GM08714 (cell line): ENCODE results near the gene NUP62.
A peak's percentile ranks its signal among the peaks of the same experiment; 100 is the strongest.

Experiments used
- H3K4me3 ChIP-seq: fragments of 200-500 bp; sonication (Bioruptor generic); 2 replicates; pipeline ENCODE4 v1.5.1; 2014; ENCODE audit warnings: mild to moderate bottlenecking, low read length, inconsistent platforms
- ZNF274 ChIP-seq: IDR thresholded peaks from 2 replicates; pipeline ENCODE4 v1.6.1; 2012; ENCODE audit warnings: mild to moderate bottlenecking, low read depth, low read length

NUP62 gene

GRCh38 chr19:49889687-49890348 is 39.5 kb downstream of the NUP62 start:
- TF ChIP-seq ZNF274: no peak
- H3K4me3 ChIP-seq: no peak overlapping the region

GRCh38 chr19:49889038-49889686 is 40.1 kb downstream of the NUP62 start:
- TF ChIP-seq ZNF274: no peak
- no peak overlapping the region for H3K4me3 ChIP-seq

GRCh38 chr19:49888510-49888824 is 40.8 kb downstream of the NUP62 start:
- no peak overlapping the region for H3K4me3 ChIP-seq
- no peak for TF ChIP-seq ZNF274

GRCh38 chr19:49887665-49888509 is 41.4 kb downstream of the NUP62 start:
- H3K4me3 ChIP-seq: no peak overlapping the region
- TF ChIP-seq ZNF274: no peak

- H3K4me3 ChIP-seq: no peak overlapping the region
- no peak for TF ChIP-seq ZNF274
Observed at GRCh38 chr19:49887037-49887664, 42.2 kb downstream of the NUP62 start.

- H3K4me3 ChIP-seq: no peak overlapping the region
- TF ChIP-seq ZNF274: no peak
Observed at GRCh38 chr19:49884760-49885159, 44.5 kb downstream of the NUP62 start.

- no peak for TF ChIP-seq ZNF274
- no peak overlapping the region for H3K4me3 ChIP-seq
Observed at GRCh38 chr19:49884109-49884508, 45.2 kb downstream of the NUP62 start.

GRCh38 chr19:49883094-49883493 is 46.2 kb downstream of the NUP62 start:
- no peak overlapping the region for H3K4me3 ChIP-seq
- no peak for TF ChIP-seq ZNF274

- H3K4me3 ChIP-seq: no peak overlapping the region
- no peak for TF ChIP-seq ZNF274
Observed at GRCh38 chr19:49882643-49883042, 46.7 kb downstream of the NUP62 start.

GRCh38 chr19:49881672-49882394 is 47.5 kb downstream of the NUP62 start:
- TF ChIP-seq ZNF274: no peak
- H3K4me3 ChIP-seq: no peak overlapping the region

- no peak for TF ChIP-seq ZNF274
- H3K4me3 ChIP-seq: no peak overlapping the region
Observed at GRCh38 chr19:49881186-49881585, 48.1 kb downstream of the NUP62 start.

GRCh38 chr19:49880162-49880869 is 49.0 kb downstream of the NUP62 start:
- TF ChIP-seq ZNF274: no peak
- H3K4me3 ChIP-seq: no peak overlapping the region

GRCh38 chr19:49879243-49879963 is 49.9 kb downstream of the NUP62 start:
- TF ChIP-seq ZNF274: no peak
- no peak overlapping the region for H3K4me3 ChIP-seq

GRCh38 chr19:49878744-49879070 is 50.6 kb downstream of the NUP62 start:
- no peak for TF ChIP-seq ZNF274

More at GRCh38 chr19:49878744-49879070, 50.6 kb downstream of the NUP62 start:
- peak overlapping the region; percentile 83; the same call in 1 of the 2 replicates for H3K4me3 ChIP-seq
